Measurements from ENCODE around the gene SLX4IP. TPM values are rescaled to one million over a fixed set of nuclear protein-coding genes. Genes with fewer than 3 reads are reported as not detected.

The SLX4IP gene
- total and polyA plus RNA-seq, 2 donors (not counting 1 experiment from before 2014, with no cell fraction given) = 1.9 to 8.1 TPM

GRCh38 chr20:10430704-10431103 lies 4.4 kb upstream of the SLX4IP start:
- Histone ChIP-seq H3K79me2 (ENCODE audit: control insufficient read depth, insufficient read depth, low read length) (peaks cover 56% of the 10 kb centered on the region), H3K4me1 (ENCODE audit: control insufficient read depth, extremely low read depth, insufficient read depth, low read length) (peaks cover 2% of the 10 kb centered on the region), H3K36me3 (ENCODE audit: control insufficient read depth, insufficient read depth, low read length) (no peaks in the 10 kb centered on the region), H2AFZ (ENCODE audit: low read length) (no peak overlapping the region), H3K4me3 (replicated peaks in 1 of 4; ENCODE audit: control extremely low read depth in 1 of 4, insufficient read depth in 1 of 4, low read depth in 3 of 4, low read length in 4 of 4) (no peak overlapping the region), H3K9ac (ENCODE audit: insufficient read depth, low read length) (no peak overlapping the region), H3K9me3 (ENCODE audit: control insufficient read depth, insufficient read depth, low read depth, low read length) (no peaks in the 10 kb centered on the region), H3K27ac (ENCODE audit: insufficient read depth, low read length) (no peak overlapping the region), H4K20me1 (ENCODE audit: control insufficient read depth, extremely low read depth, insufficient read depth, low read length) (no peaks in the 10 kb centered on the region), H3K4me2 (ENCODE audit: extremely low read depth, insufficient read depth, low read length) (no peak overlapping the region), H3K27me3 (ENCODE audit: control insufficient read depth, insufficient read depth, low read length) (no peaks in the 10 kb centered on the region)
- DNase-seq (ENCODE audit: low read depth in 2 of 2) = no peak
- TF ChIP-seq CTCF (conservative IDR thresholded peaks at IDR 0.05 in 1 of 2, IDR thresholded peaks at IDR 0.05 in 1 of 2; ENCODE audit: low read depth in 1 of 2, low read length in 2 of 2) = no peak
- no peak for TF ChIP-seq EZH2 (IDR thresholded peaks at IDR 0.05; ENCODE audit: low read length, missing control alignments)

GRCh38 chr20:10432079-10432478 lies 3.0 kb upstream of the SLX4IP start:
- peaks cover 49% of the 10 kb centered on the region for H3K79me2 ChIP-seq (ENCODE audit: control insufficient read depth, insufficient read depth, low read length)

GRCh38 chr20:10433014-10433622 lies 2.0 kb upstream of the SLX4IP start:
- Histone ChIP-seq H3K9ac (ENCODE audit: insufficient read depth, low read length) (peak overlapping the region; percentile 77), H3K4me2 (ENCODE audit: extremely low read depth, insufficient read depth, low read length) (peak overlapping the region; percentile 91), H2AFZ (ENCODE audit: low read length) (peak overlapping the region; percentile 91), H3K27me3 (ENCODE audit: control insufficient read depth, insufficient read depth, low read length) (no peaks in the 10 kb centered on the region), H3K4me3 (replicated peaks in 1 of 4; ENCODE audit: control extremely low read depth in 1 of 4, insufficient read depth in 1 of 4, low read depth in 3 of 4, low read length in 4 of 4) (peak overlapping the region; percentile 86 to 97 (median 94)), H3K9me3 (ENCODE audit: control insufficient read depth, insufficient read depth, low read depth, low read length) (no peaks in the 10 kb centered on the region), H4K20me1 (ENCODE audit: control insufficient read depth, extremely low read depth, insufficient read depth, low read length) (no peaks in the 10 kb centered on the region), H3K27ac (ENCODE audit: insufficient read depth, low read length) (peak overlapping the region; percentile 78), H3K79me2 (ENCODE audit: control insufficient read depth, insufficient read depth, low read length) (peaks cover 49% of the 10 kb centered on the region), H3K36me3 (ENCODE audit: control insufficient read depth, insufficient read depth, low read length) (no peaks in the 10 kb centered on the region), H3K4me1 (ENCODE audit: control insufficient read depth, extremely low read depth, insufficient read depth, low read length) (peaks cover 2% of the 10 kb centered on the region)
- TF ChIP-seq EZH2 (IDR thresholded peaks at IDR 0.05; ENCODE audit: low read length, missing control alignments) (no peak), CTCF (conservative IDR thresholded peaks at IDR 0.05 in 1 of 2, IDR thresholded peaks at IDR 0.05 in 1 of 2; ENCODE audit: low read depth in 1 of 2, low read length in 2 of 2) (no peak)
- DNase-seq (ENCODE audit: low read depth in 2 of 2) = peak in 1 of 2 donors; percentile 16

More at GRCh38 chr20:10432079-10432478, 3.0 kb upstream of the SLX4IP start:
- H3K9ac ChIP-seq (ENCODE audit: insufficient read depth, low read length) = no peak overlapping the region
- no peaks in the 10 kb centered on the region for H3K36me3 ChIP-seq (ENCODE audit: control insufficient read depth, insufficient read depth, low read length)
- TF ChIP-seq EZH2 (IDR thresholded peaks at IDR 0.05; ENCODE audit: low read length, missing control alignments) (no peak), CTCF (conservative IDR thresholded peaks at IDR 0.05 in 1 of 2, IDR thresholded peaks at IDR 0.05 in 1 of 2; ENCODE audit: low read depth in 1 of 2, low read length in 2 of 2) (no peak)
- H2AFZ ChIP-seq (ENCODE audit: low read length) = no peak overlapping the region
- H3K4me1 ChIP-seq (ENCODE audit: control insufficient read depth, extremely low read depth, insufficient read depth, low read length) = peaks cover 2% of the 10 kb centered on the region
- no peak for DNase-seq (ENCODE audit: low read depth in 2 of 2)
- H3K4me3 ChIP-seq (replicated peaks in 1 of 4; ENCODE audit: control extremely low read depth in 1 of 4, insufficient read depth in 1 of 4, low read depth in 3 of 4, low read length in 4 of 4) = no peak overlapping the region
- no peaks in the 10 kb centered on the region for H3K9me3 ChIP-seq (ENCODE audit: control insufficient read depth, insufficient read depth, low read depth, low read length)
- H3K27me3 ChIP-seq (ENCODE audit: control insufficient read depth, insufficient read depth, low read length) = no peaks in the 10 kb centered on the region
- H3K4me2 ChIP-seq (ENCODE audit: extremely low read depth, insufficient read depth, low read length) = no peak overlapping the region
- H4K20me1 ChIP-seq (ENCODE audit: control insufficient read depth, extremely low read depth, insufficient read depth, low read length) = no peaks in the 10 kb centered on the region
- no peak overlapping the region for H3K27ac ChIP-seq (ENCODE audit: insufficient read depth, low read length)
